ENCODE data around the gene NR4A3. TPM values are rescaled to one million over a fixed set of nuclear protein-coding genes. Genes with fewer than 3 reads are reported as not detected.
A peak's percentile ranks its signal among the peaks of the same experiment; 100 is the strongest.

The NR4A3 gene
- total and polyA plus RNA-seq, 9 of the 15 experiments (the other 6 are each of a cell fraction or from before 2014, with no cell fraction given) = 0.04 to 0.07 TPM; not detected in 7

DNA sequence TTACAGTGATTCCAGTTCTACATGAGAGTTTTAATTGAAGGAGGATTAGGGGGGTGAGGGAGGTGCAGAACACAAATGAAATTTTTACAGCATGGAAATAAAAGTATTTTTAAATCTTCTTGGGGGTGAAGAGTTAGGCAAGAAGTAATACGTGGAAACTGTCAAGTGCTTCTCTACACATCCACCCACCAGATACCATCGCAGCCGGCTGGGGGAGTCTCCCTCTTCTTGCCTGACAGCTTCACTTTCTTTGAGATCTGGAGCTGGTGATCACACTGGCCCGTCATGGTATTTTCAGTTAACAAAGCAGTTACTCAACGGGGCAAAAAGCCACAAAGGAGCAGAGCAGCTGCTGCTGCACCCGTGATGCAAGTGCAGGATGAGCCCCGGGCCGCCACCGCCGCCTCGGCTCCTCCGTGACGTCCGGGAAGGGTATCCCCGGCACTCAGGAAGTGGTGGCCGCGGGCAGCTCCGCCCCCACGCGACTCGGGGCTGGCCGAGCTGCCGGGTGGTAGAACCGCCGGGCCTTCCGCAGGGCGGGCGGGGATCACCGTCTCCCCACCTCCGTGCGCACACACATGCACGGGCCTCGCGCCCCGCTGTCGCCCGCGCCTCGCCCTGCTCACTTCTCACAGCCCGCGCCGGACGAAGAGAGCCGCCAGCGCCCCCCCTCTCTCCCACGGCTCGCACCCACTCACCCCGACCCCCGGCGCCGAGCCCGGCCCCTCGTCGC is 2.4 kb upstream of the NR4A3 start (continued):
- no peak; the same call in 1 of the 2 replicates for TF ChIP-seq POLR2H (tag; IDR thresholded peaks at IDR 0.05; ENCODE audit: low read depth)
- TF ChIP-seq, protein P1, sequence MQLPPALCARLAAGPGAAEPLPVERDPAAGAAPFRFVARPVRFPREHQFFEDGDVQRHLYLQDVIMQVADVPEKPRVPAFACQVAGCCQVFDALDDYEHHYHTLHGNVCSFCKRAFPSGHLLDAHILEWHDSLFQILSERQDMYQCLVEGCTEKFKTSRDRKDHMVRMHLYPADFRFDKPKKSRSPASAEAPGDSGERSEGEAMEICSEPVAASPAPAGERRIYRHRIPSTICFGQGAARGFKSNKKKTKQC (CRISPR knock-in tag; IDR thresholded peaks at IDR 0.05) = peak; percentile 85; the same call in 1 of the 2 replicates
- TF ChIP-seq ZZZ3 (IDR thresholded peaks at IDR 0.05) = no peak
- TF ChIP-seq KHSRP (IDR thresholded peaks at IDR 0.05) = no peak
- TF ChIP-seq MXI1 (IDR thresholded peaks at IDR 0.05; ENCODE audit: low read depth, low read length) = peak; percentile 50; the same call in 1 of the 2 replicates
- no peak for TF ChIP-seq SNRNP70 (optimal IDR thresholded peaks at IDR 0.05; ENCODE audit: low read depth, low read length)
- TF ChIP-seq FOXP1 (CRISPR knock-in tag; IDR thresholded peaks at IDR 0.05) = peak; percentile 46; the same call in 1 of the 2 replicates
- TF ChIP-seq, protein P2, sequence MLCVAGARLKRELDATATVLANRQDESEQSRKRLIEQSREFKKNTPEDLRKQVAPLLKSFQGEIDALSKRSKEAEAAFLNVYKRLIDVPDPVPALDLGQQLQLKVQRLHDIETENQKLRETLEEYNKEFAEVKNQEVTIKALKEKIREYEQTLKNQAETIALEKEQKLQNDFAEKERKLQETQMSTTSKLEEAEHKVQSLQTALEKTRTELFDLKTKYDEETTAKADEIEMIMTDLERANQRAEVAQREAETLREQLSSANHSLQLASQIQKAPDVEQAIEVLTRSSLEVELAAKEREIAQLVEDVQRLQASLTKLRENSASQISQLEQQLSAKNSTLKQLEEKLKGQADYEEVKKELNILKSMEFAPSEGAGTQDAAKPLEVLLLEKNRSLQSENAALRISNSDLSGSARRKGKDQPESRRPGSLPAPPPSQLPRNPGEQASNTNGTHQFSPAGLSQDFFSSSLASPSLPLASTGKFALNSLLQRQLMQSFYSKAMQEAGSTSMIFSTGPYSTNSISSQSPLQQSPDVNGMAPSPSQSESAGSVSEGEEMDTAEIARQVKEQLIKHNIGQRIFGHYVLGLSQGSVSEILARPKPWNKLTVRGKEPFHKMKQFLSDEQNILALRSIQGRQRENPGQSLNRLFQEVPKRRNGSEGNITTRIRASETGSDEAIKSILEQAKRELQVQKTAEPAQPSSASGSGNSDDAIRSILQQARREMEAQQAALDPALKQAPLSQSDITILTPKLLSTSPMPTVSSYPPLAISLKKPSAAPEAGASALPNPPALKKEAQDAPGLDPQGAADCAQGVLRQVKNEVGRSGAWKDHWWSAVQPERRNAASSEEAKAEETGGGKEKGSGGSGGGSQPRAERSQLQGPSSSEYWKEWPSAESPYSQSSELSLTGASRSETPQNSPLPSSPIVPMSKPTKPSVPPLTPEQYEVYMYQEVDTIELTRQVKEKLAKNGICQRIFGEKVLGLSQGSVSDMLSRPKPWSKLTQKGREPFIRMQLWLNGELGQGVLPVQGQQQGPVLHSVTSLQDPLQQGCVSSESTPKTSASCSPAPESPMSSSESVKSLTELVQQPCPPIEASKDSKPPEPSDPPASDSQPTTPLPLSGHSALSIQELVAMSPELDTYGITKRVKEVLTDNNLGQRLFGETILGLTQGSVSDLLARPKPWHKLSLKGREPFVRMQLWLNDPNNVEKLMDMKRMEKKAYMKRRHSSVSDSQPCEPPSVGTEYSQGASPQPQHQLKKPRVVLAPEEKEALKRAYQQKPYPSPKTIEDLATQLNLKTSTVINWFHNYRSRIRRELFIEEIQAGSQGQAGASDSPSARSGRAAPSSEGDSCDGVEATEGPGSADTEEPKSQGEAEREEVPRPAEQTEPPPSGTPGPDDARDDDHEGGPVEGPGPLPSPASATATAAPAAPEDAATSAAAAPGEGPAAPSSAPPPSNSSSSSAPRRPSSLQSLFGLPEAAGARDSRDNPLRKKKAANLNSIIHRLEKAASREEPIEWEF (CRISPR knock-in tag; IDR thresholded peaks at IDR 0.05) = no peak
- TF ChIP-seq SIN3B (IDR thresholded peaks at IDR 0.05; ENCODE audit: low read depth) = 0 out of 2 replicates have a peak, but pooled peaks have one; percentile 26
- 0 out of 2 replicates have a peak, but pooled peaks have one; percentile 30 for TF ChIP-seq ZC3H11A (IDR thresholded peaks at IDR 0.05; ENCODE audit: low read depth, low read length)
- TF ChIP-seq, protein P3, sequence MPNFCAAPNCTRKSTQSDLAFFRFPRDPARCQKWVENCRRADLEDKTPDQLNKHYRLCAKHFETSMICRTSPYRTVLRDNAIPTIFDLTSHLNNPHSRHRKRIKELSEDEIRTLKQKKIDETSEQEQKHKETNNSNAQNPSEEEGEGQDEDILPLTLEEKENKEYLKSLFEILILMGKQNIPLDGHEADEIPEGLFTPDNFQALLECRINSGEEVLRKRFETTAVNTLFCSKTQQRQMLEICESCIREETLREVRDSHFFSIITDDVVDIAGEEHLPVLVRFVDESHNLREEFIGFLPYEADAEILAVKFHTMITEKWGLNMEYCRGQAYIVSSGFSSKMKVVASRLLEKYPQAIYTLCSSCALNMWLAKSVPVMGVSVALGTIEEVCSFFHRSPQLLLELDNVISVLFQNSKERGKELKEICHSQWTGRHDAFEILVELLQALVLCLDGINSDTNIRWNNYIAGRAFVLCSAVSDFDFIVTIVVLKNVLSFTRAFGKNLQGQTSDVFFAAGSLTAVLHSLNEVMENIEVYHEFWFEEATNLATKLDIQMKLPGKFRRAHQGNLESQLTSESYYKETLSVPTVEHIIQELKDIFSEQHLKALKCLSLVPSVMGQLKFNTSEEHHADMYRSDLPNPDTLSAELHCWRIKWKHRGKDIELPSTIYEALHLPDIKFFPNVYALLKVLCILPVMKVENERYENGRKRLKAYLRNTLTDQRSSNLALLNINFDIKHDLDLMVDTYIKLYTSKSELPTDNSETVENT (CRISPR knock-in tag; IDR thresholded peaks at IDR 0.05) = peak; percentile 78
- peak; percentile 88 for TF ChIP-seq HIVEP1 (CRISPR knock-in tag; IDR thresholded peaks at IDR 0.05)
- TF ChIP-seq ZNF79 (CRISPR knock-in tag; IDR thresholded peaks at IDR 0.05; ENCODE audit: low read depth) = no peak
- TF ChIP-seq ZNF696 (CRISPR knock-in tag; conservative IDR thresholded peaks at IDR 0.05) = no peak
- TF ChIP-seq HLTF (IDR thresholded peaks at IDR 0.05) = no peak
- TF ChIP-seq ZNF551 (CRISPR knock-in tag; IDR thresholded peaks at IDR 0.05) = no peak
- peak; percentile 69; the same call in 1 of the 2 replicates for TF ChIP-seq ZBTB1 (CRISPR knock-in tag; IDR thresholded peaks at IDR 0.05; ENCODE audit: borderline replicate concordance, low read depth)
- TF ChIP-seq CBX2 (IDR thresholded peaks at IDR 0.05; ENCODE audit: insufficient read depth, low read length, poor library complexity, severe bottlenecking) = no peak
- TF ChIP-seq ELF1 (tag; IDR thresholded peaks at IDR 0.05) = peak; percentile 90
- TF ChIP-seq, protein P4, sequence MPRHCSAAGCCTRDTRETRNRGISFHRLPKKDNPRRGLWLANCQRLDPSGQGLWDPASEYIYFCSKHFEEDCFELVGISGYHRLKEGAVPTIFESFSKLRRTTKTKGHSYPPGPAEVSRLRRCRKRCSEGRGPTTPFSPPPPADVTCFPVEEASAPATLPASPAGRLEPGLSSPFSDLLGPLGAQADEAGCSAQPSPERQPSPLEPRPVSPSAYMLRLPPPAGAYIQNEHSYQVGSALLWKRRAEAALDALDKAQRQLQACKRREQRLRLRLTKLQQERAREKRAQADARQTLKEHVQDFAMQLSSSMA (CRISPR knock-in tag; IDR thresholded peaks at IDR 0.05) = peak; percentile 70; the same call in 1 of the 2 replicates
